Mucosa of descending colon (tissue), 3 donors: Measurements from ENCODE around the gene EMD. TPM values are rescaled to one million over a fixed set of nuclear protein-coding genes. Genes with fewer than 3 reads are reported as not detected.

ENCODE experiments used
- ATAC-seq: fragments of 200-7000 bp; cut with Tn5 transposase; one replicate; pipeline ENCODE4 v1.9.1; 2020; ENCODE audit warnings: mild to moderate bottlenecking, moderate library complexity
- DNase-seq, 3 donors: peaks; one replicate each; pipeline ENCODE4 v3.0.0-alpha.2; 2020
- H3K36me3 ChIP-seq: fragments of 200-600 bp; one replicate; pipeline ENCODE4 v1.8.0; 2021; ENCODE audit warnings: low read depth, mild to moderate bottlenecking
- H3K4me1 ChIP-seq: fragments of 200-600 bp; one replicate; pipeline ENCODE4 v1.8.0; 2021; ENCODE audit warnings: low read depth, mild to moderate bottlenecking
- H3K4me3 ChIP-seq: fragments of 200-600 bp; one replicate; pipeline ENCODE4 v1.8.0; 2021; ENCODE audit warnings: mild to moderate bottlenecking
- H3K9me3 ChIP-seq: fragments of 200-600 bp; one replicate; pipeline ENCODE4 v1.8.0; 2021; ENCODE audit warnings: mild to moderate bottlenecking
- intact Hi-C, 2 donors: fragments of 100-400 bp; cut with DNase I in 1 of 2; cut with micrococcal nuclease in 1 of 2; formaldehyde crosslinking; loops; one replicate each; pipeline versions ENCODE4 v1.11.0 to v1.11.1; 2022; cut with DNase I, micrococcal nuclease
- total RNA-seq, 3 donors: library from RNA; stranded (reverse); fragmentation: NEBNext Ultra II Directional in 2 of 3; extraction: Animal tissue kit (Norgen Biotek cat#: 25700) in 2 of 3; gene quantifications; one replicate each; pipeline versions ENCODE4 v1.2.1 to v1.2.4, GENCODE V29; 2021 to 2023
- TF ChIP-seq, protein P1 (sequence below): fragments of 200-600 bp; IDR thresholded peaks from one replicate; pipeline ENCODE4 v1.8.0; 2022; ENCODE audit warnings: antibody characterized with exemption, mild to moderate bottlenecking
- donor health status: DM: no; HTN: no; CAD: no; lungs with moderate emphysema.
- donor health status: DM: no; HTN: no; CAD: no.
- donor health status: DM: no; HTN: yes; CAD: no.

Gene EMD
- total RNA-seq, 3 donors from 2014 or later = 32.3 to 73.0 (median 41.0) TPM

DNA sequence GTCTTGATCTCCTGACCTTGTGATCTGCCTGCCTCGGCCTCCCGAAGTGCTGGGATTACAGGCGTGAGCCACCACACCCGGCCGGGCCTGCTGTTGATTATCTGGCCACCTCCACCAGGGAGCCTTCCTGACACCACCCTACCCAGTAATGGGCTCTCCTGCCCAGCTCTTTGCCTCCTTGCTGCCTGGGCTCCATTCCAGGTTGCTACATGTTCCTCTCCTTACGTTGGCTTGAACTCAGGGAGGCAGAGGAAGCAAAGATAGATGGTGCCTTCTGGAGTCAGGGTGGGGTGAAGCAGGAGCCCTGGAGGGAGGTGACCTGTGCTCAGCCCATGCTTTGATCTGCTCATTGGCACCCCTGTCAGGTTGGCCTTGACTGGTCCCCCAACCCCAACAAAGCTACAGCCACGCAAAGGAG is 31.0 kb upstream of the EMD start:
- TF ChIP-seq, protein P1, sequence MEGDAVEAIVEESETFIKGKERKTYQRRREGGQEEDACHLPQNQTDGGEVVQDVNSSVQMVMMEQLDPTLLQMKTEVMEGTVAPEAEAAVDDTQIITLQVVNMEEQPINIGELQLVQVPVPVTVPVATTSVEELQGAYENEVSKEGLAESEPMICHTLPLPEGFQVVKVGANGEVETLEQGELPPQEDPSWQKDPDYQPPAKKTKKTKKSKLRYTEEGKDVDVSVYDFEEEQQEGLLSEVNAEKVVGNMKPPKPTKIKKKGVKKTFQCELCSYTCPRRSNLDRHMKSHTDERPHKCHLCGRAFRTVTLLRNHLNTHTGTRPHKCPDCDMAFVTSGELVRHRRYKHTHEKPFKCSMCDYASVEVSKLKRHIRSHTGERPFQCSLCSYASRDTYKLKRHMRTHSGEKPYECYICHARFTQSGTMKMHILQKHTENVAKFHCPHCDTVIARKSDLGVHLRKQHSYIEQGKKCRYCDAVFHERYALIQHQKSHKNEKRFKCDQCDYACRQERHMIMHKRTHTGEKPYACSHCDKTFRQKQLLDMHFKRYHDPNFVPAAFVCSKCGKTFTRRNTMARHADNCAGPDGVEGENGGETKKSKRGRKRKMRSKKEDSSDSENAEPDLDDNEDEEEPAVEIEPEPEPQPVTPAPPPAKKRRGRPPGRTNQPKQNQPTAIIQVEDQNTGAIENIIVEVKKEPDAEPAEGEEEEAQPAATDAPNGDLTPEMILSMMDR = no peak
- no peak overlapping the region for H3K4me3 ChIP-seq
- H3K9me3 ChIP-seq = no peaks in the 10 kb centered on the region
- ATAC-seq = no peak
- DNase-seq = peak in 2 of 3 donors; percentile 12 to 33
- H3K4me1 ChIP-seq = peaks cover 5% of the 10 kb centered on the region
- no peaks in the 10 kb centered on the region for H3K36me3 ChIP-seq
- intact Hi-C loops = no loop called here

DNA sequence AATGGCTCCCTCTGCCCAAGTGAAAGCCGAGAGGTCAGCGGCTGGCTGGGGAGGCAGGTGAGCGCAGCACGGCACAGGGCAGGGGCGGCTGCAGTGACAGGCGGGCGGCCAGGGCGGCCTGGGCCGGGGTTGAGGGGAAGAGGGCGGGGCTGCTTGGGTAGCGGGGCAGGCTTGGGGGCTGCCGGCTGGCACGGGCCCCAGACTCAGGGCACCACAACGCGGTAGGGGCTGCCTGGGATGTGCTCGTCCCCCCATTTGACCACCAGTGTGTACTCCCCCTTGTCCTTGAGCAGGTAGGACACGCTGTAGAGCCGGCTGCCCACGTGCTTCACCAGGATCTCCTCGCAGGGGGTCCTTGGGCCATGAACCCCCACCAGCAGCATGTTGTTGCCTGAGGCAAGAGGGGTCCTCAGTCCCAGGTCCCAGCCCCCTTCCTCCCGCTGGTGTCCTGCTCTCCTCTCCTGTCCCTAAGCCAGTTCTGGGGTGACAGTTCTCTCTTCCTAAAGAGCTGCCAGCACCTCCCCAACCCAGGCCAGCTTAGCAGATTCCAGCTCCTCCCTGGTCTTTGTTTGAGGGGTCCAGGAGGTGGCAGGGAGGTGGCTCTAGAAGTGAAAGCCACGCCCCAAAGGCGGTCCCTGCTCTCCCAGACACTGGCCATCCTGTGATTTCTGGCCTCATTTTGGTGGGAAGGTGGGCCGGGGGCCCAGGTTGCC is 30.3 kb upstream of the EMD start:
- no peaks in the 10 kb centered on the region for H3K36me3 ChIP-seq
- TF ChIP-seq, protein P1 = no peak
- peak in 2 of 3 donors; percentile 23 to 53 for DNase-seq
- ATAC-seq = no peak
- intact Hi-C loops = no loop called here
- H3K9me3 ChIP-seq = no peaks in the 10 kb centered on the region
- no peak overlapping the region for H3K4me3 ChIP-seq
- peaks cover 5% of the 10 kb centered on the region for H3K4me1 ChIP-seq

DNA sequence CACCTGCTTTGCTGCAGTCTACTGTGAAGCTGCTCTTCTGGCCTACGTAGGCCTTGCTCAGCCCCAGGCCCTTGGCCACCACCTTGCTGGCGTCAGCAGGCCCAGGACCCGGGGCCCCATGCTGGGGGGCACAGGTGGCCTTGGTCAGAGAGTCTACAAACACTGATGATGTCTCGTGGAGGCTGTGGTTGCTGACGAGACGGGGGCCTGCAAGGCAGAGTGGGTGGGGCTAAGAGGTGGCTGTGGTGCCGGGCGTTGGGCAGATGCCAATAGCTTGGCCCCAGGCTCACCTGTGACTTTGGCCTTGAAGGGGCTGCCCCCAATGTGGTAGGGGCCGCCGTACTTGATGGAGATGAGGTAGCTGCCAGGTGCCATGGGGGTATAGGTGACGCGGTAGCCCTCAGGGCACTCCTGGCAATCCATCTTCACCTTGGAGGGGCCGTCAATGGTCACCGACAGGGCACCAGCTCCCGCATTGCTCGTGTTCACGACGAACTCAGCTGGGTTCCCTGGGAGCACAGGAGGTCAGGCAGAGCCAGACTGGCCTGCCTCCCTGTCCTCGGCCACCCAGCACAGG is 29.6 kb upstream of the EMD start:
- ATAC-seq (no peak), DNase-seq (peak in 1 of 3 donors; percentile 50)
- Histone ChIP-seq H3K36me3 (no peaks in the 10 kb centered on the region), H3K4me1 (peaks cover 5% of the 10 kb centered on the region), H3K4me3 (no peak overlapping the region), H3K9me3 (no peaks in the 10 kb centered on the region)
- TF ChIP-seq, protein P1 = no peak
- intact Hi-C loops = no loop called here

DNA sequence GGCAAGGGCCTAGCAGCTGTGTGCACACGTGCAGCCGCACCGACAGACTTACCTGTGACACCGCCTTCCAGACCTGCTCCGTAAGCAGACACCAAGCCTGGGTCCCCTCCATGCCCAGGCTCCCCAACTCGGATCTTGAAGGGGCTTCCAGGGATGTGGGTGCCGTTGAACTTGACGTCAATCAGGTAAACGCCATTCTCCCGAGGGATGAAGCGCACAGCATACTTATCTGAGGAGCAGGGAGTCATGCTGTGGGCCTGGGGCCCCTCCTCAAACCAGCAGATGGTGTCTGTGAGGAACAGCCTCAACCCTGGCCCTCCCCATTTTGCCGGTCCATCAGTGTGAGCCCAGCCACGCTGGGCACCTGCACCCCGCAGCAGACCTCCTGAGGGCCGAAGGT is 29.1 kb upstream of the EMD start:
- DNase-seq = peak in 1 of 3 donors; percentile 54
- intact Hi-C loops = no loop called here

GRCh38 chrX:154350429-154351182 is 28.5 kb upstream of the EMD start:
- TF ChIP-seq, protein P1 = no peak
- peaks cover 5% of the 10 kb centered on the region for H3K4me1 ChIP-seq
- no peaks in the 10 kb centered on the region for H3K36me3 ChIP-seq
- DNase-seq (peak in 1 of 3 donors; percentile 46), ATAC-seq (peak; percentile 50)
- H3K9me3 ChIP-seq = no peaks in the 10 kb centered on the region
- H3K4me3 ChIP-seq = no peak overlapping the region
- intact Hi-C loops = no loop called here

More for the DNA sequence above, 29.1 kb upstream of the EMD start:
- Histone ChIP-seq H3K4me3 (no peak overlapping the region), H3K36me3 (no peaks in the 10 kb centered on the region), H3K4me1 (peaks cover 5% of the 10 kb centered on the region), H3K9me3 (no peaks in the 10 kb centered on the region)
- TF ChIP-seq, protein P1 = no peak
- ATAC-seq = no peak
